K562 (cell line): Measurements from ENCODE around the gene PYCR2. TPM values are rescaled to one million over a fixed set of nuclear protein-coding genes. Genes with fewer than 3 reads are reported as not detected.

Source experiments
- FOXP1 ChIP-seq: sonication (generic); formaldehyde crosslinking; IDR thresholded peaks from 2 replicates; pipeline ENCODE4 v1.8.0; 2022; ENCODE audit warnings: mild to moderate bottlenecking, missing genetic modification reagents
- KAT2B ChIP-seq: IDR thresholded peaks from one replicate; pipeline ENCODE4 v1.6.1; 2012; ENCODE audit warnings: low read depth, mild to moderate bottlenecking, control low read depth, inconsistent platforms, low read length, moderate library complexity
- MECOM ChIP-seq: fragments of 250-450 bp; sonication (Bioruptor Pico); IDR thresholded peaks from 2 replicates; pipeline ENCODE4 v1.8.0; 2022; ENCODE audit warnings: inconsistent platforms
- MYC ChIP-seq, 2 experiments: fragments of 250-450 bp in 1 of 2; sonication (Bioruptor Pico) in 1 of 2; IDR thresholded peaks; 2 replicates each; pipeline versions ENCODE4 v1.5.1 to v1.6.1; 2012 to 2021; ENCODE audit warnings: low read depth in 2 of 2, borderline replicate concordance in 1 of 2, improper control_type of control experiment in 1 of 2, low read length in 1 of 2, mild to moderate bottlenecking in 1 of 2, moderate library complexity in 1 of 2
- NELFE ChIP-seq: IDR thresholded peaks from 2 replicates; pipeline ENCODE4 v1.6.1; 2011; ENCODE audit warnings: mild to moderate bottlenecking; ENCODE audit not compliant: insufficient read depth, insufficient read length
- POLR2G ChIP-seq: fragments of 200-400 bp; formaldehyde crosslinking; IDR thresholded peaks from 2 replicates; pipeline ENCODE4 v1.6.1; 2017; ENCODE audit warnings: low read depth, mild to moderate bottlenecking, antibody characterized with exemption, low read length, moderate library complexity
- RNF2 ChIP-seq: sonication (generic); IDR thresholded peaks from 2 replicates; pipeline ENCODE4 v1.6.1; 2016
- SIN3A ChIP-seq, 2 experiments: fragments of 150-350 bp in 1 of 2; IDR thresholded peaks; 2 replicates each; pipeline ENCODE4 v1.6.1; 2011 to 2016; ENCODE audit warnings: borderline replicate concordance in 2 of 2, low read depth in 2 of 2, low read length in 2 of 2, mild to moderate bottlenecking in 2 of 2, moderate library complexity in 2 of 2; ENCODE audit not compliant: control insufficient read depth in 1 of 2
- SIX5 ChIP-seq, 2 experiments: IDR thresholded peaks; 2 replicates each; pipeline ENCODE4 v1.6.1; 2011; ENCODE audit warnings: low read length in 2 of 2, borderline replicate concordance in 1 of 2, low read depth in 1 of 2, mild to moderate bottlenecking in 1 of 2, moderate library complexity in 1 of 2; ENCODE audit not compliant: insufficient read depth in 1 of 2
- TRIM24 ChIP-seq, 2 experiments: fragments of 450-650 bp; IDR thresholded peaks; 2 replicates each; pipeline ENCODE4 v1.6.1; 2016
- ZSCAN32 ChIP-seq: fragments of 450-650 bp; formaldehyde crosslinking; IDR thresholded peaks from 2 replicates; pipeline ENCODE4 v1.4.0; 2020; ENCODE audit warnings: mild to moderate bottlenecking, moderate library complexity
- polyA plus RNA-seq, 8 experiments: library from polyadenylated mRNA; depleted of rRNA in 4 of 8; stranded (reverse) in 5 of 8; unstranded in 3 of 8; fragments of >200 nt; fragmentation: Nextera tagmentation in 2 of 8; fragmentation: Illumina TruSeq in 1 of 8; extraction: Ambion mirVana in 2 of 8; extraction: Trizol in 1 of 8; gene quantifications; 2 replicates each; pipeline versions ENCODE4 v1.2.1 to v1.2.3, GENCODE V29; 2011 to 2014; ENCODE audit warnings: inconsistent platforms in 1 of 8, missing spikeins in 1 of 8
- total RNA-seq, 7 experiments: library from RNA; depleted of rRNA in 6 of 7; stranded (reverse); fragments of >200 nt in 6 of 7; fragmentation: Illumina TruSeq in 2 of 7; extraction: Trizol in 2 of 7; gene quantifications; 2 replicates each; pipeline versions ENCODE4 v1.2.1 to v1.2.3, GENCODE V29; 2011 to 2021; ENCODE audit warnings: low replicate concordance in 1 of 7
- TF ChIP-seq, protein P1 (sequence below), 2 experiments: fragments of 450-650 bp in 1 of 2; sonication (generic) in 1 of 2; formaldehyde crosslinking; conservative IDR thresholded peaks; 2 replicates each; pipeline versions ENCODE4 v1.4.0 to v1.8.1; 2020 to 2022; ENCODE audit warnings: mild to moderate bottlenecking in 1 of 2, missing genetic modification reagents in 1 of 2
- TF ChIP-seq, protein P2 (sequence below): IDR thresholded peaks from 2 replicates; pipeline ENCODE4 v1.6.1; 2016; ENCODE audit warnings: missing genetic modification characterization, missing compliant biosample characterization
- TF ChIP-seq, protein P3 (sequence below): fragments of 250-450 bp; sonication (Bioruptor Pico); IDR thresholded peaks from 2 replicates; pipeline ENCODE4 v1.8.0; 2021; ENCODE audit warnings: moderate library complexity, mild to moderate bottlenecking, inconsistent platforms
- TF ChIP-seq, protein P4 (sequence below), 2 experiments: fragments of 150-350 bp in 1 of 2; IDR thresholded peaks; 2 replicates each; pipeline ENCODE4 v1.6.1; 2012 to 2016; ENCODE audit warnings: low read depth in 2 of 2, low read length in 2 of 2, mild to moderate bottlenecking in 1 of 2, moderate library complexity in 1 of 2
- TF ChIP-seq, protein P5 (sequence below): sonication (generic); formaldehyde crosslinking; IDR thresholded peaks from 2 replicates; pipeline ENCODE4 v1.9.0; 2022; ENCODE audit warnings: mild to moderate bottlenecking, missing genetic modification reagents

PYCR2 gene
- total and polyA plus RNA-seq, 9 of the 15 experiments (the other 6 are each of a cell fraction or from before 2014, with no cell fraction given) = 5.5 to 219 (median 127) TPM

DNA sequence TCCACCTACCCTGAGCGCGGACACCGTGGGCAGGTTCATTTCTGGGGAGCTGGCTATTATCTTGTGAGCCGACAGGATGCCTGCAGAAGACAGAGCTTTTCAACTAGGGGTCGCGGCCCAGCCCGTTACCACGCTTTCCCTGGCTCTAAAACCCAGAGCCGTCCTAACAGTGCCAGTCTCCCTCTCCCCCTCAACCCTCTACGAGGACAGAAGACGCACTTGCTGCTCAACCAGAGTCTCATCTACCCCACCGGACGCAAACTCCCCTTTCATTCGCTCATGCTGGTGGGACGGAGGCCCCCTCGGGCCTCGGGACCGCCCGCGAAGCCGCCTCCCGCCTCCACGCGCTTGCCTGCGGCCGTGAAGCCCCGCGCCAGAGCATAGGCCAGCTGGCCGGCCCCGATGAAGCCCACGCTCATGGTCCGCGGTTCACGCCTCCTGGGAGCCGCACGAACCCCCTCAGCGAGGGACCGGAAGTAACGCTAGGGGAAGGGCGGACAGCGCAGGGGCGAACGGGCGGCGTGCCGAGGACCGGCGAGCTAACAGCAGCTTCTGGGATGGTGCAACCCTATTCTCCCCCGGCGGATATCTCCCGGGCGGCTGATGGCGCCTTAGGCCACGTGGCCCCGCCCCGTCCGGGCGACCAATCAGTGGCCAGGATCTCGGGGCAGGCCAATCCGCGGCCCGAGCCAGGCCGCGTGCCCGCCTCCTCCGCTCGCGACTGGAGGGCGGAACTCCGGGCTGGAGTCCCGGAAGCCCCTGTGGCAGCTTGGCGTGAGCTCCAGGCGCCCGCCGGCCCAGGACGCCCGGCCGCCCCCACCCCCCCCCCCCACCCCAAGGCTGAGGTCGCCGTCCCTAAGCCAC is at the start of gene PYCR2 (continued):
- TF ChIP-seq SIX5 (IDR thresholded peaks at IDR 0.05; ENCODE audit: borderline replicate concordance in 1 of 2, insufficient read depth in 1 of 2, low read depth in 1 of 2, low read length in 2 of 2) = no peak; a peak in 2 of 4 replicates
- peak; percentile 10; the same call in 1 of the 2 replicates for TF ChIP-seq FOXP1 (CRISPR knock-in tag)
- peak; percentile 99 for TF ChIP-seq POLR2G
- peak; percentile 96 for TF ChIP-seq MYC (IDR thresholded peaks at IDR 0.05; ENCODE audit: low read depth, low read length)
- peak; percentile 87; the same call in 1 of the 2 replicates for TF ChIP-seq MYC (CRISPR knock-in tag; IDR thresholded peaks at IDR 0.05; ENCODE audit: borderline replicate concordance, low read depth)
- TF ChIP-seq KAT2B = no peak
- TF ChIP-seq, protein P1, sequence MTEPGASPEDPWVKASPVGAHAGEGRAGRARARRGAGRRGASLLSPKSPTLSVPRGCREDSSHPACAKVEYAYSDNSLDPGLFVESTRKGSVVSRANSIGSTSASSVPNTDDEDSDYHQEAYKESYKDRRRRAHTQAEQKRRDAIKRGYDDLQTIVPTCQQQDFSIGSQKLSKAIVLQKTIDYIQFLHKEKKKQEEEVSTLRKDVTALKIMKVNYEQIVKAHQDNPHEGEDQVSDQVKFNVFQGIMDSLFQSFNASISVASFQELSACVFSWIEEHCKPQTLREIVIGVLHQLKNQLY (CRISPR knock-in tag; conservative IDR thresholded peaks at IDR 0.05) = no peak
- no peak for TF ChIP-seq ZSCAN32 (CRISPR knock-in tag)
- TF ChIP-seq, protein P2, sequence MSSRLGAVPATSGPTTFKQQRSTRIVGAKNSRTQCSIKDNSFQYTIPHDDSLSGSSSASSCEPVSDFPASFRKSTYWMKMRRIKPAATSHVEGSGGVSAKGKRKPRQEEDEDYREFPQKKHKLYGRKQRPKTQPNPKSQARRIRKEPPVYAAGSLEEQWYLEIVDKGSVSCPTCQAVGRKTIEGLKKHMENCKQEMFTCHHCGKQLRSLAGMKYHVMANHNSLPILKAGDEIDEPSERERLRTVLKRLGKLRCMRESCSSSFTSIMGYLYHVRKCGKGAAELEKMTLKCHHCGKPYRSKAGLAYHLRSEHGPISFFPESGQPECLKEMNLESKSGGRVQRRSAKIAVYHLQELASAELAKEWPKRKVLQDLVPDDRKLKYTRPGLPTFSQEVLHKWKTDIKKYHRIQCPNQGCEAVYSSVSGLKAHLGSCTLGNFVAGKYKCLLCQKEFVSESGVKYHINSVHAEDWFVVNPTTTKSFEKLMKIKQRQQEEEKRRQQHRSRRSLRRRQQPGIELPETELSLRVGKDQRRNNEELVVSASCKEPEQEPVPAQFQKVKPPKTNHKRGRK (tag) = no peak
- TF ChIP-seq RNF2 = peak; percentile 38; the same call in 1 of the 2 replicates
- TF ChIP-seq, protein P3, sequence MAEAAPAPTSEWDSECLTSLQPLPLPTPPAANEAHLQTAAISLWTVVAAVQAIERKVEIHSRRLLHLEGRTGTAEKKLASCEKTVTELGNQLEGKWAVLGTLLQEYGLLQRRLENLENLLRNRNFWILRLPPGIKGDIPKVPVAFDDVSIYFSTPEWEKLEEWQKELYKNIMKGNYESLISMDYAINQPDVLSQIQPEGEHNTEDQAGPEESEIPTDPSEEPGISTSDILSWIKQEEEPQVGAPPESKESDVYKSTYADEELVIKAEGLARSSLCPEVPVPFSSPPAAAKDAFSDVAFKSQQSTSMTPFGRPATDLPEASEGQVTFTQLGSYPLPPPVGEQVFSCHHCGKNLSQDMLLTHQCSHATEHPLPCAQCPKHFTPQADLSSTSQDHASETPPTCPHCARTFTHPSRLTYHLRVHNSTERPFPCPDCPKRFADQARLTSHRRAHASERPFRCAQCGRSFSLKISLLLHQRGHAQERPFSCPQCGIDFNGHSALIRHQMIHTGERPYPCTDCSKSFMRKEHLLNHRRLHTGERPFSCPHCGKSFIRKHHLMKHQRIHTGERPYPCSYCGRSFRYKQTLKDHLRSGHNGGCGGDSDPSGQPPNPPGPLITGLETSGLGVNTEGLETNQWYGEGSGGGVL (CRISPR knock-in tag) = no peak
- no peak for TF ChIP-seq MECOM (CRISPR knock-in tag)
- TF ChIP-seq, protein P4, sequence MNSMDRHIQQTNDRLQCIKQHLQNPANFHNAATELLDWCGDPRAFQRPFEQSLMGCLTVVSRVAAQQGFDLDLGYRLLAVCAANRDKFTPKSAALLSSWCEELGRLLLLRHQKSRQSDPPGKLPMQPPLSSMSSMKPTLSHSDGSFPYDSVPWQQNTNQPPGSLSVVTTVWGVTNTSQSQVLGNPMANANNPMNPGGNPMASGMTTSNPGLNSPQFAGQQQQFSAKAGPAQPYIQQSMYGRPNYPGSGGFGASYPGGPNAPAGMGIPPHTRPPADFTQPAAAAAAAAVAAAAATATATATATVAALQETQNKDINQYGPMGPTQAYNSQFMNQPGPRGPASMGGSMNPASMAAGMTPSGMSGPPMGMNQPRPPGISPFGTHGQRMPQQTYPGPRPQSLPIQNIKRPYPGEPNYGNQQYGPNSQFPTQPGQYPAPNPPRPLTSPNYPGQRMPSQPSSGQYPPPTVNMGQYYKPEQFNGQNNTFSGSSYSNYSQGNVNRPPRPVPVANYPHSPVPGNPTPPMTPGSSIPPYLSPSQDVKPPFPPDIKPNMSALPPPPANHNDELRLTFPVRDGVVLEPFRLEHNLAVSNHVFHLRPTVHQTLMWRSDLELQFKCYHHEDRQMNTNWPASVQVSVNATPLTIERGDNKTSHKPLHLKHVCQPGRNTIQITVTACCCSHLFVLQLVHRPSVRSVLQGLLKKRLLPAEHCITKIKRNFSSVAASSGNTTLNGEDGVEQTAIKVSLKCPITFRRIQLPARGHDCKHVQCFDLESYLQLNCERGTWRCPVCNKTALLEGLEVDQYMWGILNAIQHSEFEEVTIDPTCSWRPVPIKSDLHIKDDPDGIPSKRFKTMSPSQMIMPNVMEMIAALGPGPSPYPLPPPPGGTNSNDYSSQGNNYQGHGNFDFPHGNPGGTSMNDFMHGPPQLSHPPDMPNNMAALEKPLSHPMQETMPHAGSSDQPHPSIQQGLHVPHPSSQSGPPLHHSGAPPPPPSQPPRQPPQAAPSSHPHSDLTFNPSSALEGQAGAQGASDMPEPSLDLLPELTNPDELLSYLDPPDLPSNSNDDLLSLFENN (IDR thresholded peaks at IDR 0.05; ENCODE audit: low read depth in 2 of 2, low read length in 2 of 2) = no peak
- TF ChIP-seq, protein P5, sequence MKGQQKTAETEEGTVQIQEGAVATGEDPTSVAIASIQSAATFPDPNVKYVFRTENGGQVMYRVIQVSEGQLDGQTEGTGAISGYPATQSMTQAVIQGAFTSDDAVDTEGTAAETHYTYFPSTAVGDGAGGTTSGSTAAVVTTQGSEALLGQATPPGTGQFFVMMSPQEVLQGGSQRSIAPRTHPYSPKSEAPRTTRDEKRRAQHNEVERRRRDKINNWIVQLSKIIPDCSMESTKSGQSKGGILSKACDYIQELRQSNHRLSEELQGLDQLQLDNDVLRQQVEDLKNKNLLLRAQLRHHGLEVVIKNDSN = peak; percentile 96
- no peak for TF ChIP-seq NELFE
- TF ChIP-seq TRIM24 (IDR thresholded peaks at IDR 0.05) = peak; percentile 41 to 82; a peak in 3 of 4 replicates
- peak; percentile 78 to 92; a peak in 2 of 4 replicates for TF ChIP-seq SIN3A (IDR thresholded peaks at IDR 0.05; ENCODE audit: borderline replicate concordance in 2 of 2, control insufficient read depth in 1 of 2, low read depth in 2 of 2, low read length in 2 of 2)
